Neural progenitor cell (in vitro differentiated cells): ENCODE results near the gene SMPX.

ENCODE experiments used
- CTCF ChIP-seq: fragments of 200-600 bp; sonication (generic); IDR thresholded peaks from 2 replicates; pipeline ENCODE4 v1.5.1; 2017; ENCODE audit warnings: antibody characterized with exemption, mild to moderate bottlenecking
- EZH2 ChIP-seq: fragments of 200-600 bp; sonication (generic); IDR thresholded peaks from 2 replicates; pipeline ENCODE4 v1.6.1; 2017; ENCODE audit warnings: antibody characterized with exemption, mild to moderate bottlenecking, moderate library complexity
- EZH2phosphoT487 ChIP-seq: fragments of 200-600 bp; sonication (generic); IDR thresholded peaks from 2 replicates; pipeline ENCODE4 v1.6.1; 2017; ENCODE audit warnings: antibody characterized with exemption

GRCh38 chrX:21711129-21711847 is 46.6 kb downstream of the SMPX start:
- TF ChIP-seq CTCF (no peak), EZH2phosphoT487 (no peak), EZH2 (no peak)
